Measurements from ENCODE around the gene BARHL1. TPM values are rescaled to one million over a fixed set of nuclear protein-coding genes. Genes with fewer than 3 reads are reported as not detected.

The BARHL1 gene
- not detected in 2 replicates for polyA plus RNA-seq (2012; rRNA removed)
- not detected in 2 replicates for polyA plus RNA-seq (2012; cell fraction: cytosol; rRNA removed)
- polyA plus RNA-seq (2012; cell fraction: nucleus; rRNA removed) = not detected in 2 replicates

DNA sequence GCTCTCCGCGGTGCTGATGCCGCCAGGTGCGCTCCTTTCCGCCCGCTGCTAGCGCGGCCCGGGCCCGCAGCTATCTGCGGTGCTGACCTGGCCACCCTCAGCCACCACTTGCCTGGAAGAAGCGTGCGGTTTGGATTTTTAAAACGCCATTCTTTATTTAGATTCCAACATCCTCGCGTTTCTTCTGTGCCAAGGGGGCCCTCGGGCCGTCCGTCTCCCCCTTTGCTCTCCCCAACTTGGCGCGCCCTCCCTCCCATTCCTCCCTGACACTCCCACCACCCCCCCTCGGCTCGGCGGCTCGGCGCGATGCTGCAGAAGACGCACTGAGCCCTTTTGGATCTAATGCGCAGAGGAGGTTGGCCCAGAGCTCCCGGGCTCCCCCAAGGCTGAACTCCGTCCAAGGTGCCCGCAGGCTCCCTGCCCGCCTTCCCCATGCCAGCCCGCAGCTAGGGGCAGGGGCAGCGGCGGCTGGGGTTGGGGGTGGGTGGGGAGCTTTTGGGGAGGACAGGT, at the start of gene BARHL1:
TSS of gene BARHL1 (plus strand) at position 331 of the 510 bp plus-strand sequence. CDS start 192 bp downstream, outside the sequence.
- ChIA-PET POLR2A (no interaction called here), CTCF (interaction anchor here (0.8 to 3.1 kb wide), 5 partner anchors 88 to 320 kb away, joined by 3 to 15 read pairs (median 3); partner anchors contain the start of gene GTF3C4)
- Histone ChIP-seq H3K36me3 (replicated peaks in 1 of 2; ENCODE audit: control insufficient read depth in 1 of 2, insufficient read depth in 2 of 2, low read length in 1 of 2) (no peaks in the 10 kb centered on the region), H3K27me3 (ENCODE audit: insufficient read depth) (peaks cover 90% of the 10 kb centered on the region), H3K9me3 (no peaks in the 10 kb centered on the region), H3K9me2 (no peaks in the 10 kb centered on the region), H2AFZ (ENCODE audit: low read depth) (no peak within 1 kb of the TSS), H3K4me3 (ENCODE audit: low read depth in 2 of 2, low read length in 1 of 2) (peak within 1 kb of the TSS; percentile 39 to 61), H3K4me1 (ENCODE audit: control insufficient read depth in 1 of 2, insufficient read depth in 2 of 2, low read depth in 1 of 2, low read length in 1 of 2) (peaks cover 8% of the 10 kb centered on the region in 2 experiments; a peak in 1 of 4 replicates), H3F3A (replicated peaks; ENCODE audit: insufficient read depth) (no peaks in the 10 kb centered on the region), H3K79me2 (ENCODE audit: insufficient read depth) (no peaks in the 10 kb centered on the region), H3K9ac (no peak within 1 kb of the TSS), H4K20me1 (ENCODE audit: insufficient read depth) (peaks cover 35% of the 10 kb centered on the region), H3K4me2 (peak within 1 kb of the TSS; percentile 86), H3K27ac (ENCODE audit: low read depth in 2 of 2, low read length in 1 of 2) (no peak within 1 kb of the TSS)
- DNase-seq = peak; percentile 50
- TF ChIP-seq GABPA (IDR thresholded peaks at IDR 0.05; ENCODE audit: low read depth) (no peak), GATA2 (CRISPR knock-in tag; IDR thresholded peaks at IDR 0.05) (no peak), NRF1 (IDR thresholded peaks at IDR 0.05; ENCODE audit: low read depth, low read length) (no peak), TCF12 (IDR thresholded peaks at IDR 0.05) (no peak), RAD21 (IDR thresholded peaks at IDR 0.05; ENCODE audit: low read length) (no peak), TEAD4 (IDR thresholded peaks at IDR 0.05; ENCODE audit: borderline replicate concordance, insufficient read depth) (no peak), RFX5 (IDR thresholded peaks at IDR 0.05; ENCODE audit: low read length) (no peak), FOSL2 (IDR thresholded peaks at IDR 0.05; ENCODE audit: borderline replicate concordance, low read depth) (no peak), MXI1 (IDR thresholded peaks at IDR 0.05; ENCODE audit: low read depth, low read length) (no peak), SMC3 (IDR thresholded peaks at IDR 0.05; ENCODE audit: low read depth, low read length) (no peak)
- TF ChIP-seq, protein P1, sequence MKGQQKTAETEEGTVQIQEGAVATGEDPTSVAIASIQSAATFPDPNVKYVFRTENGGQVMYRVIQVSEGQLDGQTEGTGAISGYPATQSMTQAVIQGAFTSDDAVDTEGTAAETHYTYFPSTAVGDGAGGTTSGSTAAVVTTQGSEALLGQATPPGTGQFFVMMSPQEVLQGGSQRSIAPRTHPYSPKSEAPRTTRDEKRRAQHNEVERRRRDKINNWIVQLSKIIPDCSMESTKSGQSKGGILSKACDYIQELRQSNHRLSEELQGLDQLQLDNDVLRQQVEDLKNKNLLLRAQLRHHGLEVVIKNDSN (IDR thresholded peaks at IDR 0.05; ENCODE audit: borderline replicate concordance, low read depth) = no peak
- TF ChIP-seq, protein P2, sequence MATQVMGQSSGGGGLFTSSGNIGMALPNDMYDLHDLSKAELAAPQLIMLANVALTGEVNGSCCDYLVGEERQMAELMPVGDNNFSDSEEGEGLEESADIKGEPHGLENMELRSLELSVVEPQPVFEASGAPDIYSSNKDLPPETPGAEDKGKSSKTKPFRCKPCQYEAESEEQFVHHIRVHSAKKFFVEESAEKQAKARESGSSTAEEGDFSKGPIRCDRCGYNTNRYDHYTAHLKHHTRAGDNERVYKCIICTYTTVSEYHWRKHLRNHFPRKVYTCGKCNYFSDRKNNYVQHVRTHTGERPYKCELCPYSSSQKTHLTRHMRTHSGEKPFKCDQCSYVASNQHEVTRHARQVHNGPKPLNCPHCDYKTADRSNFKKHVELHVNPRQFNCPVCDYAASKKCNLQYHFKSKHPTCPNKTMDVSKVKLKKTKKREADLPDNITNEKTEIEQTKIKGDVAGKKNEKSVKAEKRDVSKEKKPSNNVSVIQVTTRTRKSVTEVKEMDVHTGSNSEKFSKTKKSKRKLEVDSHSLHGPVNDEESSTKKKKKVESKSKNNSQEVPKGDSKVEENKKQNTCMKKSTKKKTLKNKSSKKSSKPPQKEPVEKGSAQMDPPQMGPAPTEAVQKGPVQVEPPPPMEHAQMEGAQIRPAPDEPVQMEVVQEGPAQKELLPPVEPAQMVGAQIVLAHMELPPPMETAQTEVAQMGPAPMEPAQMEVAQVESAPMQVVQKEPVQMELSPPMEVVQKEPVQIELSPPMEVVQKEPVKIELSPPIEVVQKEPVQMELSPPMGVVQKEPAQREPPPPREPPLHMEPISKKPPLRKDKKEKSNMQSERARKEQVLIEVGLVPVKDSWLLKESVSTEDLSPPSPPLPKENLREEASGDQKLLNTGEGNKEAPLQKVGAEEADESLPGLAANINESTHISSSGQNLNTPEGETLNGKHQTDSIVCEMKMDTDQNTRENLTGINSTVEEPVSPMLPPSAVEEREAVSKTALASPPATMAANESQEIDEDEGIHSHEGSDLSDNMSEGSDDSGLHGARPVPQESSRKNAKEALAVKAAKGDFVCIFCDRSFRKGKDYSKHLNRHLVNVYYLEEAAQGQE (IDR thresholded peaks at IDR 0.05; ENCODE audit: low read depth, low read length) = no peak
- TF ChIP-seq, protein P3, sequence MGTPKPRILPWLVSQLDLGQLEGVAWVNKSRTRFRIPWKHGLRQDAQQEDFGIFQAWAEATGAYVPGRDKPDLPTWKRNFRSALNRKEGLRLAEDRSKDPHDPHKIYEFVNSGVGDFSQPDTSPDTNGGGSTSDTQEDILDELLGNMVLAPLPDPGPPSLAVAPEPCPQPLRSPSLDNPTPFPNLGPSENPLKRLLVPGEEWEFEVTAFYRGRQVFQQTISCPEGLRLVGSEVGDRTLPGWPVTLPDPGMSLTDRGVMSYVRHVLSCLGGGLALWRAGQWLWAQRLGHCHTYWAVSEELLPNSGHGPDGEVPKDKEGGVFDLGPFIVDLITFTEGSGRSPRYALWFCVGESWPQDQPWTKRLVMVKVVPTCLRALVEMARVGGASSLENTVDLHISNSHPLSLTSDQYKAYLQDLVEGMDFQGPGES (IDR thresholded peaks at IDR 0.05; ENCODE audit: low read depth, low read length) = no peak
- WGBS (ENCODE audit: low lambda C conversion rate) = 7% methylated on average over 14 of the region's 36 CpGs

Measured in SK-N-SH (cell line).